ENCODE data around the gene PRSS8.

DNA sequence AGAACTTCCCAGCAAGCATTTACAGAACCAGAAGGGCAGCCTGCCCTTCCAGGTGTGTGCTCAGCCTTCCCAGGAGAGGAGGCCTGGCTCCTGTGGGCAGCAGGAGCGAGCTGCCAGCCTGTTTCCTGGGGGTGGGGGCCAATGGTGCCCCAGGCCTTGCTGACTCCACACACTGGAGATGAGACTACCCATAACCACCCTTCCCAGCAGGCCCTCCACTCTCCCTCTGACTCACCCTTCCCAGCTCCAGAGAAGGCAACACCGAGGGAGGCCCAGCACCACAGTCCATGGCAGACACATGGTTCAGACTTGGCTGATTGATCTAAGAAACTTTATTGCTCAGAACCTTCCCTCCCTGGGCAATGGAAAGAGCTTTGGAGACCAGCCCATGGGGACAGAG, 45.0 kb downstream of the PRSS8 start:
- TF ChIP-seq CTCF (IDR thresholded peaks at IDR 0.05): no peak
- TF ChIP-seq POLR2AphosphoS5 (IDR thresholded peaks at IDR 0.05): no peak
- no peak for TF ChIP-seq EP300 (IDR thresholded peaks at IDR 0.05; ENCODE audit: low read depth)
- no peak for TF ChIP-seq POLR2A (IDR thresholded peaks at IDR 0.05)
